ENCODE measurements around the gene ANKS1B. TPM values are rescaled to one million over a fixed set of nuclear protein-coding genes. Genes with fewer than 3 reads are reported as not detected.
"Not testable (repeated sequence)": the region's sequence is repeated elsewhere in the genome, so short reads cannot be mapped to it uniquely, and the experiment has no call there.

Gene ANKS1B
- total RNA-seq, 4 donors from 2014 or later: 14.0 to 38.4 (median 28.6) TPM

- DNase-seq (ENCODE audit: low spot score in 2 of 2): no peak
- 20 to 25% methylated on average over 5 of the region's 5 CpGs for WGBS, 2 donors
- no peak for TF ChIP-seq POLR2A (IDR thresholded peaks at IDR 0.05)
- no peak for TF ChIP-seq EP300 (IDR thresholded peaks at IDR 0.05)
- TF ChIP-seq CTCF (IDR thresholded peaks at IDR 0.05): no peak
Measured at GRCh38 chr12:99334285-99335056, 650.3 kb downstream of the ANKS1B start.

DNA sequence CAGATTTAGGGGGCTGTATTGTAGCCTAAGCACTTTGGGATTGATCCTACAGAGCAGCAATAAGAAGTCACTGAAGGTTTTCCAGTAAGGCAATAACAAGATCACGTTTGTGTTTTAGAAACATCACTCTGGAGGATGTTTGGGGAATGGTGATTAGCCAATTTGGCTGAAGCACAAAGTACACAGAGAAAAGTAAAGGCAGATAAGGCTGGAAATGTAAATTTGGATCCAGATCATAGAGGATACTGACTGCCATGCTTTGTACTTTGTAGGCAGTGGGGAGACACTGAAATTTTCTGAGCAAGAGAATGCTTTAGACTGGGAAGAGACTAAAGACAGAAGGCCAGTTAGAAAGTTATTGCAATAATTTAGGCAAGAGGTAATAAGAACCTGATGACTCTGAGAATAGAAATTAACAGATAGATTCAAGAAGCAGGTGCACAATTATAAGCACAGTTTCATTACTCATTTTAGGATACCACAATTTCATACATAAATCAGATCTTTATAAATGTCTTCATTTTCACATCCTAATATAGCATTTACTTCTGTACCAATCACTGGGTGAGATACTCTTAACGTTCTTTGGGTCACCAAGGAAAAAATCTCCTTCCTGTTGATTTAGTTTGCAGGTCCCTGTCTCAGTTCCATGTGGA lies 651.7 kb downstream of the ANKS1B start:
- H3K36me3 ChIP-seq: no peaks in the 10 kb centered on the region
- no peak overlapping the region for H3K4me3 ChIP-seq
- no peak overlapping the region for H3K27ac ChIP-seq
- TF ChIP-seq POLR2A (IDR thresholded peaks at IDR 0.05): no peak
- TF ChIP-seq EP300 (IDR thresholded peaks at IDR 0.05): no peak
- TF ChIP-seq CTCF (IDR thresholded peaks at IDR 0.05): no peak
- no peaks in the 10 kb centered on the region for H3K27me3 ChIP-seq
- H3K9me3 ChIP-seq: peaks cover 0 to 16% (median 0%) of the 10 kb centered on the region in 4 donors
- H3K4me1 ChIP-seq: no peaks in the 10 kb centered on the region
- WGBS, 2 donors: 34 to 49% methylated on average over 2 of the region's 2 CpGs
- no peak for DNase-seq (ENCODE audit: low spot score in 2 of 2)

More at GRCh38 chr12:99334285-99335056, 650.3 kb downstream of the ANKS1B start:
- Histone ChIP-seq H3K9me3 (peaks cover 0 to 5% (median 0%) of the 10 kb centered on the region in 4 donors), H3K36me3 (peaks cover 0 to 4% (median 0%) of the 10 kb centered on the region in 3 donors), H3K4me3 (no peak overlapping the region), H3K27me3 (no peaks in the 10 kb centered on the region), H3K4me1 (no peaks in the 10 kb centered on the region), H3K27ac (no peak overlapping the region)

- H3K4me1 ChIP-seq: no peaks in the 10 kb centered on the region
- H3K27me3 ChIP-seq: no peaks in the 10 kb centered on the region
- H3K27ac ChIP-seq: no peak overlapping the region
- no peak overlapping the region for H3K4me3 ChIP-seq
- no peak for TF ChIP-seq POLR2A (IDR thresholded peaks at IDR 0.05)
- no peak for TF ChIP-seq CTCF (IDR thresholded peaks at IDR 0.05)
- no peak for TF ChIP-seq EP300 (IDR thresholded peaks at IDR 0.05)
- WGBS, 2 donors: 47 to 48% methylated on average over 1 of the region's 1 CpG
- peaks cover 0 to 12% (median 0%) of the 10 kb centered on the region in 4 donors for H3K9me3 ChIP-seq
- no peaks in the 10 kb centered on the region for H3K36me3 ChIP-seq
- DNase-seq (ENCODE audit: low spot score in 2 of 2): no peak
Measured at GRCh38 chr12:99330216-99330615, 654.5 kb downstream of the ANKS1B start.

DNA sequence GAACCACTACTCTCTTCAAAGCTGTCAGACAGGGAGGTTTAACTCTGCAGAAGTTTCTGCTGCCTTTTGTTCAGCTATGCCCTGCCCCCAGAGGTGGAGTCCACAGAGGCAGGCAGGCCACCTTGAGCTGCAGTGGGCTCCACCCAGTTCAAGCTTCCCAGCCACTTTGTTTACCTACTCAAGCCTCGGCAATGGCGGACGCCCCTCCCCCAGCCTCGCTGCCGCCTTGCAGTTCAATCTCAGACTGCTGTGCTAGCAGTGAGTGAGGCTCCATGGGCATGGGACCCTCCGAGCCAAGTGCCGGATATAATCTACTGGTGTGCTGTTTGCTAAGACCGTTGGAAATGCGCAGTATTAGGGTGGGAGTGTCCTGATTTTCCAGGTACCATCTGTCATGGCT lies 663.5 kb downstream of the ANKS1B start:
- not testable (repeated sequence) for H3K4me3 ChIP-seq; H3K36me3 ChIP-seq; H3K27me3 ChIP-seq; DNase-seq (ENCODE audit: low spot score in 2 of 2); H3K27ac ChIP-seq; H3K4me1 ChIP-seq
- H3K9me3 ChIP-seq: peaks cover 0 to 28% (median 0%) of the 10 kb centered on the region in 4 donors
- 95 to 99% methylated on average over 9 of the region's 9 CpGs for WGBS, 2 donors

DNA sequence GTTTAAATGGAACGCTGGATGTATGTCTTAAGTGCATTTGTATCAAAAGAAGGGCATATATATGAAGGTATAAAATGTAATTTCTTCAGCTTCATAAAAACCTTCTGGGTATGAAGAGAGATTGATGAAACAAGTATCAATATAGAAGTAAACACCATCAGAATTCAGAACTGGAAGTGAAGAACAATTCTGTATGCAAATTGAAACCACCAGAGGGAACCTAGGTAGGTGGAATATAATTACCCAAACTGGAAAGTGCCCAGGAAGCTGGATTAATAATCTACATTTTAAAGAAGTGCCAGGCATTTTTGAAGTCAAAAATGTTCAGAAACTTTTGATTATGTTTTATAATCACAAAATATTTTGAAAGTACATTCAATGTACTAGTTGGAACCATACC lies 673.4 kb downstream of the ANKS1B start:
- H3K36me3 ChIP-seq: no peaks in the 10 kb centered on the region
- H3K27ac ChIP-seq: no peak overlapping the region
- 89 to 94% methylated on average over 1 of the region's 1 CpG for WGBS, 2 donors

More for the DNA sequence above, 673.4 kb downstream of the ANKS1B start:
- no peak for DNase-seq (ENCODE audit: low spot score in 2 of 2)
- H3K4me1 ChIP-seq: no peaks in the 10 kb centered on the region
- TF ChIP-seq CTCF (IDR thresholded peaks at IDR 0.05) (no peak), POLR2A (IDR thresholded peaks at IDR 0.05) (no peak)
- peaks cover 0 to 11% (median 0%) of the 10 kb centered on the region in 4 donors for H3K9me3 ChIP-seq
- H3K27me3 ChIP-seq: no peaks in the 10 kb centered on the region
- H3K4me3 ChIP-seq: no peak overlapping the region
